Natural killer cell treated with Interleukin-12 subunit alpha and Interleukin-12 subunit beta and Interleukin-15 and Interleukin-18, amount 100 ng/mL, for 72 hours (primary cell): ENCODE results near the gene WDR3. TPM values are rescaled to one million over a fixed set of nuclear protein-coding genes. Genes with fewer than 3 reads are reported as not detected.

Source experiments
- total RNA-seq, 2 donors: library from RNA; stranded (reverse); gene quantifications; one replicate each; pipeline ENCODE4 v1.2.3, GENCODE V29; 2022

Gene WDR3
- total RNA-seq, 2 donors from 2014 or later: 40.1 to 44.8 TPM

Other genes with a start within 250 kb of the WDR3 start
- 10 to 100 TPM; 31.3 to 36.6 TPM for gene GDAP2, start 118 bp upstream of the WDR3 start, total RNA-seq